HepG2 (cell line): Measurements from ENCODE around the gene S1PR2. TPM values are rescaled to one million over a fixed set of nuclear protein-coding genes. Genes with fewer than 3 reads are reported as not detected.

Experiments
- CHD4 ChIP-seq: fragments of 200-600 bp; sonication (generic); IDR thresholded peaks from 2 replicates; pipeline ENCODE4 v1.7.0; 2017; ENCODE audit warnings: mild to moderate bottlenecking, low read length, borderline replicate concordance
- ELF3 ChIP-seq: IDR thresholded peaks from 2 replicates; pipeline ENCODE4 v1.6.1; 2016; ENCODE audit warnings: missing genetic modification reagents, missing compliant biosample characterization
- NCOA2 ChIP-seq: sonication (generic); formaldehyde crosslinking; IDR thresholded peaks from 2 replicates; pipeline ENCODE4 v1.8.0; 2022; ENCODE audit warnings: inconsistent platforms
- SIX4 ChIP-seq: sonication (generic); formaldehyde crosslinking; IDR thresholded peaks from 2 replicates; pipeline ENCODE4 v1.4.0; 2020; ENCODE audit warnings: missing genetic modification reagents
- SNAPC4 ChIP-seq: sonication (generic); formaldehyde crosslinking; IDR thresholded peaks from 2 replicates; pipeline ENCODE4 v1.4.0; 2020; ENCODE audit warnings: mild to moderate bottlenecking, missing genetic modification reagents
- TFDP1 ChIP-seq: IDR thresholded peaks from 2 replicates; pipeline ENCODE4 v1.6.1; 2016; ENCODE audit warnings: missing compliant biosample characterization, missing genetic modification reagents, borderline replicate concordance
- ZBTB25 ChIP-seq: IDR thresholded peaks from 2 replicates; pipeline ENCODE4 v1.6.1; 2018; ENCODE audit warnings: missing genetic modification reagents
- ZBTB4 ChIP-seq: sonication (generic); formaldehyde crosslinking; IDR thresholded peaks from 2 replicates; pipeline ENCODE4 v1.4.0; 2020; ENCODE audit warnings: missing genetic modification reagents, mild to moderate bottlenecking, borderline replicate concordance
- ZGPAT ChIP-seq: IDR thresholded peaks from 2 replicates; pipeline ENCODE4 v1.6.1; 2016; ENCODE audit warnings: mild to moderate bottlenecking
- ZNF292 ChIP-seq: sonication (generic); formaldehyde crosslinking; IDR thresholded peaks from 2 replicates; pipeline ENCODE4 v1.8.1; 2022; ENCODE audit warnings: mild to moderate bottlenecking, low read depth, missing genetic modification reagents, borderline replicate concordance
- ZNF501 ChIP-seq: sonication (generic); formaldehyde crosslinking; IDR thresholded peaks from 2 replicates; pipeline ENCODE4 v1.5.1; 2020; ENCODE audit warnings: mild to moderate bottlenecking, moderate library complexity, missing genetic modification reagents
- ZNF644 ChIP-seq: IDR thresholded peaks from 2 replicates; pipeline ENCODE4 v1.6.1; 2016; ENCODE audit warnings: low read depth
- ZNF660 ChIP-seq: sonication (generic); formaldehyde crosslinking; IDR thresholded peaks from 2 replicates; pipeline ENCODE4 v1.5.1; 2020; ENCODE audit warnings: mild to moderate bottlenecking, low read depth, missing genetic modification reagents, borderline replicate concordance
- polyA plus RNA-seq, 8 experiments: library from polyadenylated mRNA; depleted of rRNA in 3 of 8; stranded (reverse) in 7 of 8; unstranded in 1 of 8; fragments of >200 nt; fragmentation: Illumina TruSeq in 4 of 8; extraction: Trizol in 4 of 8; gene quantifications; 2 replicates each; pipeline versions ENCODE4 v1.2.1 to v1.2.3, GENCODE V29; 2011 to 2016; ENCODE audit warnings: low read depth in 4 of 8, missing spikeins in 1 of 8, mixed read lengths in 1 of 8; ENCODE audit not compliant: insufficient read depth in 1 of 8
- total RNA-seq, 5 experiments: library from RNA; depleted of rRNA; stranded (reverse); fragments of >200 nt; fragmentation: Illumina TruSeq; extraction: Trizol; gene quantifications; 2 replicates each; pipeline ENCODE4 v1.2.3, GENCODE V29; 2016; ENCODE audit warnings: low read depth in 1 of 5

Gene S1PR2
- total and polyA plus RNA-seq, 2 of the 13 experiments (the other 11 are each of a cell fraction or from before 2014, with no cell fraction given), result 0.91 to 1.3 TPM

- TF ChIP-seq SNAPC4 (CRISPR knock-in tag) (no peak), CHD4 (no peak), SIX4 (CRISPR knock-in tag) (no peak), ZGPAT (CRISPR knock-in tag) (peak; percentile 64), NCOA2 (CRISPR knock-in tag) (peak; percentile 39; the same call in 1 of the 2 replicates), ZNF501 (CRISPR knock-in tag) (peak; percentile 70), ZBTB25 (CRISPR knock-in tag) (0 out of 2 replicates have a peak, but pooled peaks have one; percentile 22), TFDP1 (CRISPR knock-in tag) (peak; percentile 81; the same call in 1 of the 2 replicates), ZBTB4 (CRISPR knock-in tag) (no peak), ZNF644 (CRISPR knock-in tag) (peak; percentile 17; the same call in 1 of the 2 replicates), ZNF292 (0 out of 2 replicates have a peak, but pooled peaks have one; percentile 44), ELF3 (peak; percentile 52; the same call in 1 of the 2 replicates), ZNF660 (no peak)
Observed at GRCh38 chr19:10206226-10206885, 24.8 kb downstream of the S1PR2 start (continued).
